Activated T-cell treated with anti-CD3 and anti-CD28 coated beads, Interleukin-2, amount 50 U/mL, for 1 hour (primary cell): ENCODE measurements around the gene WDR7.

Experiments
- DNase-seq: peaks from one replicate; pipeline ENCODE4 v3.0.0-alpha.2; 2020

Gene WDR7

DNA sequence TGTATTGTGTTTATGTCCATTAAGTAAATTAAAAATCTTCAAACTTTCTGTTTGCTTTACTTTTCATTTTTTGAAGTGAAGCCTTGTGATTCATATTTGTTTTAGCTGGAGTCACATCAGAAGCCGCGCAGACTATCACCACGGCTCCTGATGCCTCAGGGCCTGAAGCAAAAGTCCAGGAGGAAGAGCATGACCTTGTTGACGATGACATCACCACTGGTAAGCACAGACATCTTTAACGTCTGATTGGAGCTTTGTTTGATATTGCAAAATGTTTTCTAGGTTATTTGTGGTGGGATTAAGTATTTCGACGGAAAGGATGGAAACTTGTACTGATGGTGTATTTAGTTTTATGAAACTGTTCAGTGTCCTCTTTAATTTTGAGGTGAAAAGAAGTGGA is 164.8 kb downstream of the WDR7 start:
- DNase-seq, result no peak

DNA sequence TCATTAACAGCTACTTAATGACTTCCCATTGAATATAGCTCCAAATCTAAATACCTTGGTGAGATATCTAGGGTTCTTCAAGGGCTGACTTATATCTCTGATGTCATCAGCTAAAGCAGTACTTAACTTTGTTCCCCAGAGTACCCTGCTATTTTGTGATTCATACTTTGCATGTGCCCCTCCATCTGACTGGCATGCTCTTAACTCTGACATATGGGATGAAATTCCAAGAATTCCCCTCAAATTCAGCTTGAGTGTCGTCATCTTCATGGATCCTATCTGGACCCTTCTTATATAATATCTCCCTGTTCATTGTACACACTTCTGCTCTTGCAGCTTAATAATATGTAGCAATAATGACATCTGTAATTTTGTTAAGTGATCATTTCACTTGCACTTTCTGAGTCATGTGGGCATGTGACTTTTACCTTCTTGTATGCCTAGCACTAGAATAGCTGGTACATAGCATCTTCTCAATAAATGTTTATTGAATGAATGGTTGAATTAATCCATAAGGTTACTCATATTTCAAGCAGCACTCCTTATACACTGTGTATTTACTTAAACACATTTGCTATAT is 172.9 kb downstream of the WDR7 start:
- DNase-seq, result no peak

GRCh38 chr18:56825321-56825720 is 174.2 kb downstream of the WDR7 start:
- DNase-seq, result no peak

DNA sequence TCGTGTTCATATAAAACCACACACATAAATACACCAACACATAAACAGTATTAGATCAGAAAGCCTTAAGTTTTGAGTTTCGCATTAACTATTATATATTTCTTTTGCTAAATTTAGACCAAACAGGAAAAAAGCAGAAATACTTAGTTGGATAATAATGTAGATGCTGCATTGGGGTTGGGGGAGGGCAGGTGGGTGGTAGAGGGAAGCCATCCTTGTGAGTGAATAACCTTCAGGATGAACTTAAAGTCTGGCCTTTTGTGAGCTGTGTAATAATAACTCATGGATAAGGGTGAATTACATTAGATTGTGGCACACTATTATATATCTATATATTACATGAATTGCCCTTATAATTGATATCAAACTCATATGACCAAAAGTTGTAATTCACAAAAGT is 174.7 kb downstream of the WDR7 start:
- no peak for DNase-seq

GRCh38 chr18:56831988-56832387 is 180.8 kb downstream of the WDR7 start:
- no peak for DNase-seq

DNA sequence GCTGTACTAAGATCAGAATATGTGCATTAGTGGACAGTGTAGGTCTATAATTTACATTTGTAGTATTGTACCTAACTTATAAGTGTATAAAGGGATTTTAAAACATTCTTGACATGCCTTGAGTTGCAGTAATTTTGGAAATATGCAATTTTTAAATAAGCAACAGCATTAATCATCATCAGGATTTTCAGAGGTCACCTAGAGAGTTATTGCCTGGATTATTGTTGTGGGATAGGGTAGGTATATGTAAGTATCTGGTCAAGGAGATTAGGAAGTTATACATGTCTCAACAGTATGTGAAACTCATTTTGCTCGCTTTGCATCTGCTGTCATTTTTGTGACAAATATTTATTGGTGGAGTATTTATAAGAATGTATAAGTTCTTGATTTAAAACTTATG is 184.2 kb downstream of the WDR7 start:
- no peak for DNase-seq

DNA sequence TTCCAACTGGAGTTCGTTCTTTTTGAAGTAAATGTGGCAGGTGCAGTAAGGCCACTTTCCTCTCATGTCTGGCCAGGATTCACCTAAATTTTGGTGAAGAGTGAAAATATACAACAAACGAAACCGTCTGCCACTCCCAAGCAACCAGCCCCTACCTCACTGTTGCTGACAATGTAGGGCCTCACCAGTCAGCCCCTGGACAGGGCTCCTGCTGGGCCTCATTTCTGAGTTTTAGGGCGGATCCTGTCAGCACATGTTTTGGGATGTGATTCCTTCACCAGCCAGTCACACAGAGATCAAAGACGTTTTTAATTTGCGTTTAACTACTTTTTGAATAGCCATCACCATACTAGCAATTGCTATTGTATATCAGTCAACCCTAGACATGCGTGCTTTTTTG is 185.0 kb downstream of the WDR7 start:
- no peak for DNase-seq

GRCh38 chr18:56841836-56842235 is 190.7 kb downstream of the WDR7 start:
- DNase-seq, result no peak

DNA sequence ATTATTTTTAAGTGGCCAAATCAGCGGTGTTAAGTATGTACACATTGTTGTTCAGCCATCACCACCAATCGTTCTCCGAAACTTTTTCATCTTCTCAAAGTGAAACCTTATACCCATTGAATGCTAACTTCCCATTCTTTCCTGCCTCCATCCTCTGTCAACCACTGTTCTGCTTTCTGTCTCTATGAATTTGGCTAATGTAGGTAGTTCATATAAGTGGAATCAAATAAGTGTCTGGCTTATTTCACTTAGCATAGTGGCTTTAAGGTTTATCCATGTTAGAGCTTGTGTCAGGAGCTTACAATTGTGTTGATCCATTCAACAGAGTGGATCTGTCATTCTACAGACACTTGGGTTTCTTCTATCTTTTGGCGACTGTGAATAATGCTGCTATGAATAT is 192.1 kb downstream of the WDR7 start:
- DNase-seq, result no peak

DNA sequence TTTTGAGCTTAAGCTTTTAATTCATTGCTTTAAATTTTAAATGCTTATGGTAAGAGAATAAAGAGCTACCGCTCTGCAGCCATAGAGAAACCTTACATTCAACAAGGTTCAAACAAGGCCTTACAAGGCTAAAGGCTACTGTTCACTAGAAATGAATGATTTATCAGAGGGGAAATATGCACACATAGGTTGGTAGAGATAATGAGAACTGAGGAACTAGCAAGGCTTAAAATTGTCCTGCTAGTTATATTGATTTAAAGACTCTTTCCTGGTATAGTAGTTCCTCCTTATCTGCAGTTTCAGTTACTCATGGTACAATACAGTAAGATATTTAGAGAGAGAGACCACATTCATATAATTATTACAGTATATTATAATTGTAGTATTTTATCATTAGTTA is 193.4 kb downstream of the WDR7 start:
- DNase-seq, result no peak

DNA sequence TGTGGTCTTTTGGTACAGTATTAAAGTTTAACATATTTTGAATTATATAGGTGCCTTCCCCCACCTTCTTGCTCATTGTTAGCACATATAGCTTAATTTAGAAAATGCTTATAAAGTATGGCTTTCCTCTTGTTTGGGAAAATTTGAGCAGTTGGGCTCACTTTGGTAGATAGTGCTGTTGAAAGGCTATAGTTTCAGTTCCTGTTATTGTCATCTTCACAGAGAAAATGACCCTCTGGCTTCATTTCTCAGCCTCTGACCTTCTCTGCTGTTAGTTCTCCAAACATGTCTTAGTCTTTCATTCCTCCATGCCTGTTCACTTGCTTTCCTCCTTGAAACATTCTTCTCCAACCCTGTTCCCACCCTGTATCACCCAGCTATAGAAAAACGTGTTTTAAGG is 200.6 kb downstream of the WDR7 start:
- DNase-seq, result no peak

DNA sequence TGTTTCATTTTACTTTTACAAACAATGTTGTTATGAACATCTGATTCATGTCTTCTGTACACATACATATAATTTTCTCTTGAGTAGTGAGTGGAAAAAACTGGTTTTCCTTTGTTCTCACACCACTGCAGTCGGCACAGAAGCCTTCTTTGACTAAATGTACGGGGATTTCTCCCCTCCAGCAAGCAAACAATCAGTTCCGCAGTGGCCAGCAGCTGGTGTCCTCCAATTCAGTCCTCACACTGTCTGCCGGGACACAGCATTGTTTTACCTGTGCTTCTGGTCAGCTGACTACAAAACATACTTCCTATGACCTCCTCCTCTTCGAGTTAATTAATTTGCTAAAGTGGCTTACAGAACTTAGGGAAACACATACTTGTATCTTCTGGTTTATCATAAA is 202.8 kb downstream of the WDR7 start:
- no peak for DNase-seq

DNA sequence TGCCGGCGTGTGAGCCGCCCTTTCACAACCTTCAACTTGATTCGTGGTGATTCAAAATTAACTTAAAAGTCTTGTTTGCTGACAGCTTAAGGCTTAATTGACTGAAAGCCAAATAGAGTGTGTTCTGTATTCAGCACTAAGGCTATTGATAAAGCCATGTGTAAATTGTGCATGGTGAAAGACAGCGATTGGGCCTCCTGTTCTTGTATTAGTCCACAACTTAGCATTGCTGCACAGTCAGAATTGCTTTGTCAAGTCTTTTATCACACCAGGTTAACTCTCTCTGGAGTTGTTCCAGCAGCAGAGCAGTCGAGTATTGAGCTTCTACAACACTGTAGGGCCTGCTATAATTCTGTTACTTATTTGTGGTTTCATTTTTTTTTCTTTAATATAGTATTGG is 210.1 kb downstream of the WDR7 start:
- no peak for DNase-seq

DNA sequence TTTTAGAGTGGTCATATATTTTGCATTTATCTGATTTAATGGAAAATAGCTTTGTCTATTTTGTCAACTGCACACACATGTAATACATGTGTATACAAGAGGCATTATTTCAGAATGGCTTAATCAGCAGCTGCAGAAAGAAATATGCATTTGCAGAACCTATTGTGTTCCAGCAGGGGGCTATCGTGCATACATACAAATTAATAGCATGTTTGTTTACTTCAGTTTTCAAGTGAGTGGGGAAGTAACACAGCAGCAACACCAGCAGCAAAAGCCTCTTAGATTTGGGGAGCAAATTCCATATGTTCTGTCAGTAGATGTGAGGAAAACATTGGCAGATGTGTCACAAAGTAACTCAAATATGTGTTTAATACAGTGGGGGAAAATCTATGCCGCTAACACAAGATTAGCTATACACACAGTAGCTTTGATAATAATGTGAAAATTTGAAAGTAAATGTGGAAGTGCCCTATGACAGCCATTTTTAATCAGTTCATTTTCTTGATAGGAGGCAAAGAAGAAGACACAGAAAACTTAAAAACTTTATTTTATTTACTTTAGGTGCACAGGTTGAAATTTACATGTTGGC is 218.1 kb downstream of the WDR7 start:
- DNase-seq, result no peak

- no peak for DNase-seq
These were observed 219.8 kb downstream of the WDR7 start for GRCh38 chr18:56870982-56871381.

- no peak for DNase-seq
These were observed 221.0 kb downstream of the WDR7 start for GRCh38 chr18:56872140-56872539.

GRCh38 chr18:56873441-56874140 is 222.4 kb downstream of the WDR7 start:
- no peak for DNase-seq

DNA sequence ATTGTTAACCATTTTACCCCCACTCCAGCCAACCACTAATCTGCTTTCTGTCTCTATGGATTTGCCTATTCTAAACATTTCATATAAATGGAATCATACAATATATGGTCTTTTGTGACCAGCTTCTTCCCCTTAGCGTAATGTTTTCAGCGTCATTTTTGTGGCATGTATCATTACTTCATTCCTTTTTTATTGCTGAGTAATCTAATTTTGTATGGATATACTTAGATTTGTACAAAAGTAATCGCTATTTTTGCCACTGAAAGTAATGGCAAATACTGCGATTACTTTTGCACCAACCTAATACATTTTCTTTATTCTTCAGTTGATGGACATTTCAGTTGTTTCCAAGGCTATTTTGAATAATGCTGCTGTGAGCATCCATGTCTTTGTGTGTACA is 227.6 kb downstream of the WDR7 start:
- DNase-seq, result no peak

DNA sequence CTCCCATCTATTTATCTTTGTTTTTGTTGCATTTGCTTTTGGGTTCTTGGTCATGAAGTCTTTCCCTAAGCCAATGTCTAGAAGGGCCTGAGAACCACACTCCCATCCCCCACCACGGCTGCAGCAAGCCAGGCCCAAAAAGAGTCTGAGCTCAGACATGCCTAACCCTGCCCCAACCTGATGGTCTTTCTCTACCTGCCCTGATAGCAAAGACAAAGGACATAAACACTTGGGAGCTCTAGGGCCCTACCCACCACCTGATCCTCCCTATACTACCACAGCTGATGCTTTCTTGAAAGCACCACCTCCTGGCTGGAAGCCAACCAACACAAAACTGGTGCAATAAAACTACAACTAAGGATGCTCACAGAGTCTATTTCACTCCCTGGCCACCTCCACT is 233.4 kb downstream of the WDR7 start:
- DNase-seq, result no peak

DNA sequence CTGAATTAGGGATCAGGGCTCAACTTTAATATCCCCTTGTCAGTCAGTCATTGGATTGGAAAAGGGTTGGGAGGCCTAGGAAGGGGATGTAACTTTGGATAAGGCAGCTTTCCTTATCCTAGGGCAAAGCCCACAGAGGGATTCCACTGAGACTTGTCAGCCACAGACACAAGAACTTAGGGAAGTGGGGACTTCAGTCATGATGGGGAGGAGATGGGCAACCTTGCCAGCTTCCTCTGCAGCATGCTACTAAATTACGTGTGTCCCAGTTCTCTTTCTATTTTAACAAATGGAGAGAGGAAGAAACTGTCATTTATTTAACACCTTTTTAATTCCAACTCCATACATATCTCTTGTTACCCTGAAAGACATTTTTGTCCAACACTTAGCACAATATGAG is 237.8 kb downstream of the WDR7 start:
- no peak for DNase-seq

GRCh38 chr18:56889621-56890020 is 238.5 kb downstream of the WDR7 start:
- DNase-seq, result no peak

GRCh38 chr18:56890632-56891031 is 239.5 kb downstream of the WDR7 start:
- DNase-seq, result no peak

- no peak for DNase-seq
These were observed 240.0 kb downstream of the WDR7 start for GRCh38 chr18:56891116-56891515.

GRCh38 chr18:56891870-56892269 is 240.7 kb downstream of the WDR7 start:
- DNase-seq, result no peak

- DNase-seq, result no peak
These were observed 246.0 kb downstream of the WDR7 start for GRCh38 chr18:56897122-56897521.
